Endothelial cell (in vitro differentiated cells): ENCODE data around the gene DEFB114. TPM values are rescaled to one million over a fixed set of nuclear protein-coding genes. Genes with fewer than 3 reads are reported as not detected.

ENCODE experiments used
- DNase-seq: peaks from one replicate; pipeline ENCODE4 v3.0.0; 2021; ENCODE audit warnings: low spot score
- H3K27ac Mint-ChIP-seq: one replicate; pipeline ENCODE4 v1.8.0; 2021; ENCODE audit warnings: mixed read lengths, inconsistent platforms; ENCODE audit not compliant: unreplicated experiment
- H3K27me3 Mint-ChIP-seq: one replicate; pipeline ENCODE4 v1.8.0; 2021; ENCODE audit warnings: mild to moderate bottlenecking, moderate library complexity, mixed read lengths, inconsistent platforms; ENCODE audit not compliant: unreplicated experiment
- H3K36me3 Mint-ChIP-seq: one replicate; pipeline ENCODE4 v1.8.0; 2021; ENCODE audit warnings: mild to moderate bottlenecking, low read depth, mixed read lengths, inconsistent platforms; ENCODE audit not compliant: unreplicated experiment
- H3K4me1 Mint-ChIP-seq: one replicate; pipeline ENCODE4 v1.8.0; 2021; ENCODE audit warnings: mild to moderate bottlenecking, mixed read lengths, inconsistent platforms; ENCODE audit not compliant: unreplicated experiment
- H3K4me3 Mint-ChIP-seq: one replicate; pipeline ENCODE4 v1.8.0; 2021; ENCODE audit warnings: mild to moderate bottlenecking, mixed read lengths, inconsistent platforms; ENCODE audit not compliant: unreplicated experiment
- H3K9me3 Mint-ChIP-seq: one replicate; pipeline ENCODE4 v1.8.0; 2021; ENCODE audit warnings: mixed read lengths, inconsistent platforms; ENCODE audit not compliant: unreplicated experiment
- long read RNA-seq: library from polyadenylated mRNA; unstranded; transcript quantifications from one replicate; pipeline ENCODE4 v2.0.0, GENCODE V29; 2020; ENCODE audit not compliant: unreplicated experiment
- total RNA-seq: library from RNA; stranded (reverse); fragmentation: NEBNext Ultra II Directional; extraction: Animal tissue kit (Norgen Biotek cat#: 25700); gene quantifications from one replicate; pipeline ENCODE4 v1.2.1, GENCODE V29; 2021; ENCODE audit not compliant: unreplicated experiment
- TF ChIP-seq, protein P1 (sequence below): fragments of 200-600 bp; sonication (generic); IDR thresholded peaks from one replicate; pipeline ENCODE4 v1.5.0; 2021; ENCODE audit warnings: antibody characterized with exemption; ENCODE audit not compliant: unreplicated experiment

The DEFB114 gene
- not detected for total RNA-seq
- long read RNA-seq: 0 reads

- no peak within 1 kb of the TSS for H3K4me3 Mint-ChIP-seq
- DNase-seq: no peak
- H3K4me1 Mint-ChIP-seq: no peaks in the 10 kb centered on the region
- no peaks in the 10 kb centered on the region for H3K36me3 Mint-ChIP-seq
- H3K9me3 Mint-ChIP-seq: no peaks in the 10 kb centered on the region
- TF ChIP-seq, protein P1, sequence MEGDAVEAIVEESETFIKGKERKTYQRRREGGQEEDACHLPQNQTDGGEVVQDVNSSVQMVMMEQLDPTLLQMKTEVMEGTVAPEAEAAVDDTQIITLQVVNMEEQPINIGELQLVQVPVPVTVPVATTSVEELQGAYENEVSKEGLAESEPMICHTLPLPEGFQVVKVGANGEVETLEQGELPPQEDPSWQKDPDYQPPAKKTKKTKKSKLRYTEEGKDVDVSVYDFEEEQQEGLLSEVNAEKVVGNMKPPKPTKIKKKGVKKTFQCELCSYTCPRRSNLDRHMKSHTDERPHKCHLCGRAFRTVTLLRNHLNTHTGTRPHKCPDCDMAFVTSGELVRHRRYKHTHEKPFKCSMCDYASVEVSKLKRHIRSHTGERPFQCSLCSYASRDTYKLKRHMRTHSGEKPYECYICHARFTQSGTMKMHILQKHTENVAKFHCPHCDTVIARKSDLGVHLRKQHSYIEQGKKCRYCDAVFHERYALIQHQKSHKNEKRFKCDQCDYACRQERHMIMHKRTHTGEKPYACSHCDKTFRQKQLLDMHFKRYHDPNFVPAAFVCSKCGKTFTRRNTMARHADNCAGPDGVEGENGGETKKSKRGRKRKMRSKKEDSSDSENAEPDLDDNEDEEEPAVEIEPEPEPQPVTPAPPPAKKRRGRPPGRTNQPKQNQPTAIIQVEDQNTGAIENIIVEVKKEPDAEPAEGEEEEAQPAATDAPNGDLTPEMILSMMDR: no peak
- H3K27me3 Mint-ChIP-seq: no peaks in the 10 kb centered on the region
- no peak within 1 kb of the TSS for H3K27ac Mint-ChIP-seq
Measured at GRCh38 chr6:49964064-49964463, at the start of gene DEFB114. TSS of gene DEFB114 (minus strand) at chr6:49964164. CDS start at chr6:49964105, 59 bp downstream.

DNA sequence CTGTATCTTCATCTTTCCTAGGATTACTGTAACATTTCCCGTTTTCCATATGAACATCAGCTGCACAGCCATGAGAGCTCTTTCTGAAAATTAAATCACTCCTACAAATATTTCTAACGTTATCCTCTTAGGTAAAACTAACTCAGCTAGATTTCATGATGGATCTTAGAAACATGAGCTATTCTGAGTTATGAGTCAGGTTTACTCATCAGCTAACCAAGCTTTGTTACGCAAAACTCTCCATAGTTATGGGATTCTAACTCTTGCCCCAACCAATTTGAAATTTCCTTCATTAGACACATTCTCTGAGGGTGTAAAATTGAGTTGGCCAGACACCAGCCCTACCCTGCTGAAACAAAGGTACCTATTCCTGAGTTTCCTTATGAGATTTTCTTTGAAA, 43.9 kb upstream of the DEFB114 start:
- Mint-ChIP-seq H3K27me3 (no peaks in the 10 kb centered on the region), H3K4me3 (no peak overlapping the region), H3K36me3 (no peaks in the 10 kb centered on the region), H3K4me1 (no peaks in the 10 kb centered on the region), H3K27ac (no peak overlapping the region), H3K9me3 (no peaks in the 10 kb centered on the region)
- no peak for DNase-seq
- TF ChIP-seq, protein P1: no peak

DNA sequence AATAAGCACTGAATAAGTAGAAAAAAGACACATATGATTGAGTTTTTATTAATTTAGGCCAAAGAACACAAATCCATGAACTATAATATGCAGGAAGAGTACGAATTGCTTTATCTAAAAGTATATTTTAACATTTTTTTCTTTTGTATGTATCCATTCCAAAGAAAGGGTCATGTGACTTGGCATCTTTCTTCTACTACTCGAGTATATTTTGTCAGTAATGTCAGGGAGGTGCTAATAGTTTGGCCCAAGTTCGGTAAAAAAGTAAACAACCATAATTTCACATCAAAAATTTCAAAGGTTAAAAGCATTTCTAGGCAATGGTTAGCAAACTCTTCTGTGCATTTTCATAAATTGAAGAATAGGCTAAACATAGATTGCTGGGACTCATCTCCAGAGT, 39.2 kb upstream of the DEFB114 start:
- Mint-ChIP-seq H3K27me3 (no peaks in the 10 kb centered on the region), H3K9me3 (no peaks in the 10 kb centered on the region), H3K27ac (no peak overlapping the region), H3K4me1 (no peaks in the 10 kb centered on the region), H3K4me3 (no peak overlapping the region), H3K36me3 (no peaks in the 10 kb centered on the region)
- TF ChIP-seq, protein P1: no peak
- DNase-seq: no peak

DNA sequence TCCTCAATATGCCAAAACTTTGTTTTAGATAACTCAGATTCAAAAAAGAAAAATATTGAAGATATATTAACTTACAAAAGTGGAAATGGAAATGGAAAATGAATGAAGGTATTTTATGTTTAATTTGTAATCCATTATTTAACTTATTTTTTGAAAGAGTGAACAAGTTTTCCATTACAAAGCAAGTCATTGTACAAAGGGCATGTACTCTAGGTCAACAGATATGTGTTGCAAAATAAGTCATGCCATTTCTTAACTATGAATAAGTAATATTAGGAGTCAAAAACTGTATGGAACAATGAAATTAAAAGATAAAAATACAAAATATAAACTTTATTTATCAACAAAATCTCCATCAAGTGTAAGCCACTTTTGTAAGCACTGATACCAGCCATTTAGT, 31.3 kb upstream of the DEFB114 start:
- H3K9me3 Mint-ChIP-seq: no peaks in the 10 kb centered on the region
- H3K27me3 Mint-ChIP-seq: no peaks in the 10 kb centered on the region
- no peak overlapping the region for H3K4me3 Mint-ChIP-seq
- H3K36me3 Mint-ChIP-seq: no peaks in the 10 kb centered on the region
- H3K27ac Mint-ChIP-seq: no peak overlapping the region
- no peak for DNase-seq
- TF ChIP-seq, protein P1: no peak
- no peaks in the 10 kb centered on the region for H3K4me1 Mint-ChIP-seq

GRCh38 chr6:49988900-49989299, 24.9 kb upstream of the DEFB114 start:
- TF ChIP-seq, protein P1: no peak
- Mint-ChIP-seq H3K4me3 (no peak overlapping the region), H3K27me3 (peaks cover 1% of the 10 kb centered on the region), H3K4me1 (no peaks in the 10 kb centered on the region), H3K27ac (no peak overlapping the region), H3K36me3 (no peaks in the 10 kb centered on the region), H3K9me3 (no peaks in the 10 kb centered on the region)
- no peak for DNase-seq
